Embryonic facial prominence (tissue), 1 donor: ENCODE measurements around the gene MYH7B.

Source experiments
- DNase-seq: peaks from one replicate; pipeline ENCODE4 v3.0.0-alpha.2; 2016; ENCODE audit errors: extremely low spot score

The MYH7B gene

GRCh38 chr20:34945315-34946077 is 10.2 kb upstream of the MYH7B start:
- no peak for DNase-seq

- no peak for DNase-seq
Observed at GRCh38 chr20:34946661-34947060, 9.0 kb upstream of the MYH7B start.

- no peak for DNase-seq
Observed at GRCh38 chr20:34947336-34947735, 8.3 kb upstream of the MYH7B start.

GRCh38 chr20:34948030-34948429 is 7.6 kb upstream of the MYH7B start:
- DNase-seq = no peak

GRCh38 chr20:34949120-34949519 is 6.5 kb upstream of the MYH7B start:
- DNase-seq = no peak

GRCh38 chr20:34951252-34951651 is 4.4 kb upstream of the MYH7B start:
- no peak for DNase-seq

GRCh38 chr20:34951652-34952051 is 4.0 kb upstream of the MYH7B start:
- DNase-seq = no peak

- no peak for DNase-seq
Observed at GRCh38 chr20:34952671-34953070, 3.0 kb upstream of the MYH7B start.

GRCh38 chr20:34953960-34954359 is 1.7 kb upstream of the MYH7B start:
- no peak for DNase-seq

- no peak for DNase-seq
Observed at GRCh38 chr20:34954904-34955230, 801 bp upstream of the MYH7B start.

GRCh38 chr20:34956041-34956458 is 382 bp downstream of the MYH7B start:
- DNase-seq = no peak

GRCh38 chr20:34956751-34957472 is 1.2 kb downstream of the MYH7B start:
- no peak for DNase-seq

- no peak for DNase-seq
Observed at GRCh38 chr20:34964486-34964885, 8.8 kb downstream of the MYH7B start.

GRCh38 chr20:34965051-34965450 is 9.4 kb downstream of the MYH7B start:
- no peak for DNase-seq

GRCh38 chr20:34967421-34967820 is 11.8 kb downstream of the MYH7B start:
- no peak for DNase-seq

- DNase-seq = no peak
Observed at GRCh38 chr20:34968042-34968775, 12.5 kb downstream of the MYH7B start.

GRCh38 chr20:34970193-34970840 is 14.6 kb downstream of the MYH7B start:
- no peak for DNase-seq

GRCh38 chr20:34970846-34971560 is 15.3 kb downstream of the MYH7B start:
- no peak for DNase-seq

GRCh38 chr20:34971561-34972235 is 16.0 kb downstream of the MYH7B start:
- DNase-seq = no peak

- no peak for DNase-seq
Observed at GRCh38 chr20:34974246-34974645, 18.6 kb downstream of the MYH7B start.

- no peak for DNase-seq
Observed at GRCh38 chr20:34976286-34976685, 20.6 kb downstream of the MYH7B start.
